NCI-H82 (cell line): ENCODE data around the gene CEP68.
"Not testable (repeated sequence)": the region's sequence is repeated elsewhere in the genome, so short reads cannot be mapped to it uniquely, and the experiment has no call there.

Experiments
- DNase-seq: peaks from one replicate; lab custom pipeline; 2025; lab: John Stamatoyannopoulos, UW

CEP68 gene

GRCh38 chr2:65056215-65057053 is at the start of gene CEP68:
Gene CEP68 (plus strand): TSS chr2:65056416. CDS start chr2:65069445, 13,029 bp downstream.
- DNase-seq = peak; percentile 99

- DNase-seq = no peak
These were observed 42.4 kb upstream of the CEP68 start for GRCh38 chr2:65013776-65014175.

- DNase-seq = no peak
These were observed 40.5 kb upstream of the CEP68 start for GRCh38 chr2:65015731-65016130.

- no peak for DNase-seq
These were observed 39.4 kb upstream of the CEP68 start for GRCh38 chr2:65016789-65017188.

GRCh38 chr2:65017335-65017734 is 38.9 kb upstream of the CEP68 start:
- DNase-seq = no peak

- no peak for DNase-seq
These were observed 38.1 kb upstream of the CEP68 start for GRCh38 chr2:65018141-65018582.

- DNase-seq = no peak
These were observed 37.2 kb upstream of the CEP68 start for GRCh38 chr2:65019010-65019409.

GRCh38 chr2:65019675-65020195 is 36.5 kb upstream of the CEP68 start:
- no peak for DNase-seq

GRCh38 chr2:65020251-65020650 is 36.0 kb upstream of the CEP68 start:
- DNase-seq = not testable (repeated sequence)

- no peak for DNase-seq
These were observed 35.2 kb upstream of the CEP68 start for GRCh38 chr2:65020943-65021528.

GRCh38 chr2:65021709-65022108 is 34.5 kb upstream of the CEP68 start:
- DNase-seq = no peak

- no peak for DNase-seq
These were observed 34.0 kb upstream of the CEP68 start for GRCh38 chr2:65022189-65022588.

GRCh38 chr2:65023742-65024141 is 32.5 kb upstream of the CEP68 start:
- DNase-seq = peak; percentile 47

- DNase-seq = no peak
These were observed 31.9 kb upstream of the CEP68 start for GRCh38 chr2:65024149-65024829.

- DNase-seq = no peak
These were observed 30.6 kb upstream of the CEP68 start for GRCh38 chr2:65025453-65026123.

- no peak for DNase-seq
These were observed 30.1 kb upstream of the CEP68 start for GRCh38 chr2:65026154-65026553.

GRCh38 chr2:65026704-65027464 is 29.3 kb upstream of the CEP68 start:
- DNase-seq = no peak

GRCh38 chr2:65027616-65028244 is 28.5 kb upstream of the CEP68 start:
- no peak for DNase-seq

GRCh38 chr2:65030476-65031332 is 25.5 kb upstream of the CEP68 start:
- DNase-seq = no peak
